ENCODE results near the gene PRDM16.

The PRDM16 gene

DNA sequence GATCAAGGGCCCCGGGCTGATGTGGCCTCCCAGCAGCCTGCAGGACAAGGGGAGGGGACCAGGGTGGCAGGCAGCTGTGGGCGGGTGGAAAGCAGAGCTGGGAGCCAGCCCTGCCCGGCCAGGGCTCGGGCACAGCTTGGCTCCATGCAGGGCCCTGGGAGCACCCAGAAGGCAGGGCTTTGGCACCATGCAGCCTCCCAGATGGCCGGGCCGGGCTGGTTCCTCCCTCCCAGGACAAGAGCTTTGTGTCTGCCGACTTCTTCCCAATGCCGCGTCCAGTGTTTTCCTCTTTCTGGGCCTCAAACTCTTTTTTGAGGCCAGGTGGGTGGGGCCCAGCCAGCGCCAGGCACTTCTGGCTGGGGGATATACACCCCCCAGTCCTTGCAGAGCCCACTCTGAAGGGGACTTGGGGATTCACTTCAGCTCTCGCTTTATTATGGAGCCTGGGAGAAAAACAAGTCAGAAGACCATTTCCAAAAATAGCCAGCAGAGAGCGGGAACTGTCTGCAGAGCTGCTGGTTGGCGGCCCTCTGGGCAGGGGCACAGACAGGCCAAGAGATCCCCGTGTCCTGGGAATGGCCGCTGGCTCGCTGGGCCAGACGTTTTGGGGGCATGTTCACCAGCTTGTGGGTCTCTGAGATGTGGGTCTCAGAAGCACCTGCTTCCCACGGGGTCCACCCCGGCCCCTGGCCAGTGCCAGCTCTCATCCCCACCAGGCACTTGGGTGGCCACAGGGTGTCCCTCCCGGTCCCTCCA is 281.7 kb downstream of the PRDM16 start:
- DNase-seq, result no peak

DNA sequence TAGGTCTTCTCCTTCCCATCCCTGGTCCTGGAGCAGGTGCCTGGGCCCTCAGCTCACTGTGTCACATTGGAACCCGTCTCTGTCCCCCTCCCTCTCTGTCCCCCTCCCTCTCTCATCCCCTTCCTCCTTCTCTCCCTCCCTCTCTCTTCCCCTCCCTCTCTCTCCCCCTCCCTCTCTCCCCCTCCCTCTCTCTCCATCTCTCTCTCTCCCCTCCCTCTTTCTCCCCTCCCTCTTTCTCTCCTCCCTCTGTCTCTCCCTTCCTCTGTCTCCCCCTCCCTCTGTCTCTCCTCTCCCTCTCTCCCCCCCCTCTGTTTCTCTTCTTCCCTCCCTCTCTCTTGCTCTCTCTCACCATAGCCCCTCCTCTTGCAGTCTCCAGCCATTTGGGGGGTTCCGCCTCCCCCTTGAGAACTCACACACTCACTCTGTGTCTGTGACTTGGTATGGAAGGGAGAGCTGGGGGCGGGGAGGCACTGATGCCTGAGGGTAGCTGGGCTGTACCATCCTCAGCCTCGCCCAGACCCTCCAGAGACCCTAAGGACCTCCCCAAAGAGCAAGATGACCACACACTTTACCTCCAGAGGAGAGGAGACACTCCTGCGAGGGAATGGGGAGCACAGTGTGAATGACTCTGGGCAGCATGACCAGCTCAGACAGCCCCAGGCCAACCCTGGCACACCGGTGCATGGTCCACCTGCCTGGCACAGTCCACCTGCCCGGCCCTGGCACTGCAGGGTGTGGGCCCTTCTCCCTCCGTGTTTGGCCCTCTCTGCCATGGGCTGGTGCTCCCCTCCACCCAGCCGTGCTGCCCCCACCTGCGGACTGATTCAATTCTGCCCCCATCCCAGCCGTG is 282.7 kb downstream of the PRDM16 start:
- no peak for DNase-seq

DNA sequence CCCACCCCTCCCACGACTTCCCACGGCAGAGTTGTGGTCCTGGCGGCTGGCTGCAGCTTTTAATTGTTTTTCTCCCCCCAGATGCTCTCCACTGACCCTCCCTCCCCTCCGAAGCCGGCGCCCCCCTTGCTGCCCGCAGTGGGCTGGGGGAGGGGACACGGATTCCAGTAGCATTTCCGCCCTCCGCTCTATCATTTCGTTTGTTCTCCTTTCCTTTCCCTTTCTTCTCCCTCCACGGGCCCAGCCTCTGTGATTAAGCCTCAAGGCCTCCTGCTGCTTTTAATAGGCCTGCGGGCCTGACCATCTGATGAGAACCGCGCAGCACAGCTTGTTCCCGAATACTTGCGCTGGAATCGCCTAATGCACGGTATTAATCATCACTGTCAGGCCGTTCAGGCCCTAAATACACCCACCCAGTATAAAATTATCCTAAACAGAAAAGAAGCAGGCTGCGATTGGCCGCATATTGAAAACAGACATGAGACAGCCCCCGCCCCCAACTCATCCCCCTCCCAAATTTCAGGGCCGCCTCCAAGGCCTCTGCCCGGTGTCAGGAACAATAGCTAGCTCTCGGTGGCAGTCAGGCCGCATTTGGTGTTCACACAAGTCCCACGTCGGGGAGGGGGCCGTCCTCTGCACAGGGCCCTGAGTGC is 283.4 kb downstream of the PRDM16 start:
- no peak for DNase-seq

DNA sequence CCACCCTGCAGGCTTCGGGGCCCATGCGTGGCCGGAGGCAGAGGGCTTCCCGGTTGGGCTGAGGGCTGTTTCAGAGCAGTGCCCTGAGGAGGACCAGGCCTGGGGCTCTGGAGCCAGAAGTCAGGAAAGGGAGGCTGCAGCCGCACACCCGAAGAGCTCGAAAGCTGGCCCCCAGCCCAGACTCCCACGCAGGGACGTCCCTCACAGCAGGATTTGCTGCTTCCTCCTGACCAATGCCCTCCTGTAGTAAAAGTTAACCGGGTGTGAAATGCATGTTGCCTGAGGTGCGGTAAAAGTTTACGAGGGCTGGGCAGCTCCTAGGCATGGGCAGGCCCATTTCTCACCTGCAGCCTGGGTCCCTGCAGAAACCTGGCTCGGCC is 283.9 kb downstream of the PRDM16 start:
- no peak for DNase-seq

DNA sequence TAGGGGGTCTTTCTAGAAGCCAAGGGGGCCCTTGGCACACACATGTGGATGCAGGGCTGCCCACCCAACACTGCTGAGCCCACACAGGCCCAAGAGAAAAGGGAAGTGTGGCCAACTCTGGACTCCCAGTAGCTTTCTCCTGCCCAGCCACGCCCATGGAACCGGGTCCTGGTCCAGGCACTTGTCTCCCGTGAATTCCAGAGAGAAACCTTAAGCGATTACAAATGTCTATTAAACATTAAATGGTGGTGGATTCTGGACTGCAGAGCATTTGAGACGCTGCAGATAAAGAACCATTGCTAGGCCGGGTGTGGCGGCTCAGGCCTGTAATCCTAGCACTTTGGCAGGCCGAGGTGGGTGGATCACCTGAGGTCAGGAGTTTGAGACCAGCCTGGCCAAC is 284.9 kb downstream of the PRDM16 start:
- no peak for DNase-seq

DNA sequence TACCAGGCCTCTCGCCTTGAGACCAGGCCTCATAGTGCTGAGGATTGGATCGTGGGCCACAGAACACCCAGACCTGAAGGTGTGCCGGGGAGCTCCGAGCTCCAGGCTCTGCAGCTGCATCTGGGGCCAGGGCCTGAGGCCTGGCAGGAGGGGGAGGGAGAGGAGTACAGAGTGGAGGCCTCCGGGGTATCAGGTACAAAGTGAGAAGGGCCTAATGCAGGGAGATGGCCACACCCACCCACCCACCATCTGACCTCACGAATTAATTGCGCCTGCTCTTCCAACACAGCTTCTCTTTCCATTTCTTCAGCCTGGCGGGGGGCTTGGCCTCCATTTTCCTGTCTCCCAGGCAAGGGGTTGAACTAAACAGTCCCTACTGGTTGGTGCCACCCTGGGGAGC is 286.1 kb downstream of the PRDM16 start:
- DNase-seq, result no peak

DNA sequence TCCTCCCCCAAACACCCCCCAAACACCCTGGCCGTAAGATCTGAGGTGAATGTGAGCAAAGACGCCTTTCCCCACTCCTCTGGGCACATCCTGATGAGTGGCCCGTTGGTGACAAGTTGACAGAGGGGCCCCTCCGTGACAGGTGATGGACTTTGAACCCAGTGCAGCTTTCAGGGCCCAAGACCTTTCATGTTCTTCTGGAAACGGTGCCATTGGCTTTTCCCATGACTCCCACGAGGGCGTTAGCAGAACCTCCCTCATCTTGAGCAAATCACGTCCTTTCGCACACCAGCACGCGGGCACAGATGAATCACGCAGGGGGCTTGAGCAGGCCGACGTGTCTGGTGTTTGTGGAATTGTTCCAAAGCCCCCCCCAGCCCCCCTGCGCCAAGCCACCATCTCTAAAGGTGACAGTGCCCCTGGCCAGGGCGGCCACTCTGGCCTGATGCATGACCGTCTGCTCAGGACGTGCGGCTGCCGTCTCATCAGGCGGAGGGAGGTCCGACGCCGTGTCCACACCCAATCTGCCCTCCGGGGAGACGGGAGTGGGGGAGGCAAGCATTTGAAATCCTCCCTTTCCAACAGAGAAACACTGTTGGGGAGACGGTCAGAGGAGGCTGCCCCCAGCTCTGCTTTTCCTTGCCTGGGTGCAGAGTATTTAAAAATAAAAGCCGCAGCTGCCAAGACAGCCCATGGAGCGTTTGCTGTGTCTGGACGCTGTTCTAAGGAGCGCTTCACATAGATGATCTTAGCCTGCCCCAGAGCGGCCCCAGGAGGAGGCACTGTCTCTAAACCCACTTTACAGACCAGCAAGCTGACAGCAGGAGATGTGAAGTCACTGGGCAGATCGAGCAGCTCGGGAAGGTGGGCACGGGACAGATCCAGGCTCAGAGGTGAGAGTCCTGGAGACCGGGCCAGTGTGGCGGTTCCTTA is 287.2 kb downstream of the PRDM16 start:
- DNase-seq, result no peak

GRCh38 chr1:3356827-3357460 is 287.9 kb downstream of the PRDM16 start:
- DNase-seq, result no peak

- DNase-seq, result no peak
These were observed 288.7 kb downstream of the PRDM16 start for GRCh38 chr1:3357526-3358297.

- DNase-seq, result no peak
These were observed 290.3 kb downstream of the PRDM16 start for GRCh38 chr1:3359351-3359750.

DNA sequence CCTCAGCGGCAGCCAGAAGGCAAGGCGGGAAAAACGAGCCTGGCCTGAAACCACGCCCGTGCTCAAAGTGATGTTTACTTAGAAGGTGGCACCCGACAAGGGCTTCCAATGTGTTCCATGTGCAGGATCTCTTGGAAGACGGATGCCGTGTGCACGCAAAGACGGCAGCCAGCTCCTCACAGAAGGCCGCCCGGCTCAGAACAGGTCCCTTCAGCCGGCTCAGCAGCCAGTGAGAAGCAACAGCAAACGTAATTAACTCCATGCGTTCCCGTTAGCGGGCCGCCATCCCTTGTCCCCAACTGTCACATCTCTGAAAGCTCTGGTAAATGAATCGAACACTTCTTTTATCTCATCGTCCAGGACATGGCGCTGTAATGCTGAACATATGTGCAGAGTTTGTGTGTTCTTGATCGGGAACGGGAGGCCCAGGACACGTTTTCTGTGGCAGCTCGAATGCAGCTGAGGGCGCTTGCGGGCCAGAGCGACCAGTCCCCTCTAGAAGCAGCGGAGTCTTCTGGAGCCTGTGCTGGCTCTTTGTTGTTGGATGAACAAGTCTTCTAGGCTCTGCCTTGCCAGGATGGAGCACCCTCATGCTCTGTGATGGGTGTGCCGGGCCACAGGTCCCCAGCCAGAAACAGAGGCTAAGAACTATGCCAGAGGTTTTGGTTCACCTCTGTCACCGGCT is 290.9 kb downstream of the PRDM16 start:
- DNase-seq, result peak in 1 of 2 experiments; percentile 27

DNA sequence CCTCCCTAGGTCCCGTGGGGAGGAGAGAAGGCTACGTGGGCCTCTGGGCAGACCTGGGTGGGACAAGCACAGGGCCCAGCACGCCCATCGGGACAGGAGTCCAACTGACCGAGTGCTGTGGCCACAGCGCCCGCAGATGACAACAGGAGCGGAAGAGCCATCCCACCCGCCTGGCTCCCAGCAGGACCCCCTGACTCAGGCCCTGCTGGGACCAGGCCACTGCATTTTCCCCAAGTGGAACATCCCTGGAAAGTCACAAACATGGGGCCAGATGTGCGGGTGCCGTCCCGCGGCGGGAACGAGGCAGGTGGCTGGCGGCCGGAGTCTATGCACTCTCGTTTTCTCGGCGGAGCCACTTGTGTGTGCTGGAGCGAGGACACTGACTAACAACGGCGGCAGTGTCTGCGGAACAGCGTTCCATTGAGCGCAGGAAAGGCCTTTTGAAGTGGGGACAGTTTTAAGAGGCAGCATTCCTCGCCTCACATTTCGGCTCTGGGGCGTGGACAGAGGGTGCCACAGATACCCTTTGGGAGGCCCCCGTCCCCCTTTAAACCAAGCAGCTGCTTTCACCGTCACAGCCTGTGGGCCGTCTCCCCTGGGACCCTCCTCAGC is 291.7 kb downstream of the PRDM16 start:
- DNase-seq, result peak in 1 of 2 experiments; percentile 36

DNA sequence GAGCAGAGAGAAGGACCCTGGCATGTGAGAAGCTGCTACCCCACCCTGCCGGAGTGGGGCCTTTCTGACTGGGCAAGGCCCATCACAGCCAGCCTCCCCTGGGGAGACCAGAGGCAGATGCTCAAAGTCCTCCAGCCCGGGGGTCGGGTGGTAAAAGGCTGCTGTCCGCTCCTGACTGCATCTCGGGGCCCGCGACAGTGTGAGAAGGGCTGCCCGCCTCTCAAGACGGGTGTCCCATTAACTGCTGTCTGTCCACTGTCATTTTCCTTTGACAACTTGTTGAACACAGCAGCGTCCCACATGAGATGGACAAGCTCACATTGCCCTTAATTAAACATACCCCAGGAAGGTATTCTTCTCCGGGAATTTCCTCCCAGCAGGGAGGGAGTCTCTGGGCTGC is 294.0 kb downstream of the PRDM16 start:
- no peak for DNase-seq

- no peak for DNase-seq
These were observed 294.8 kb downstream of the PRDM16 start for GRCh38 chr1:3363756-3364155.

- no peak for DNase-seq
These were observed 295.5 kb downstream of the PRDM16 start for GRCh38 chr1:3364551-3364950.

GRCh38 chr1:3364983-3365382 is 296.0 kb downstream of the PRDM16 start:
- no peak for DNase-seq

DNA sequence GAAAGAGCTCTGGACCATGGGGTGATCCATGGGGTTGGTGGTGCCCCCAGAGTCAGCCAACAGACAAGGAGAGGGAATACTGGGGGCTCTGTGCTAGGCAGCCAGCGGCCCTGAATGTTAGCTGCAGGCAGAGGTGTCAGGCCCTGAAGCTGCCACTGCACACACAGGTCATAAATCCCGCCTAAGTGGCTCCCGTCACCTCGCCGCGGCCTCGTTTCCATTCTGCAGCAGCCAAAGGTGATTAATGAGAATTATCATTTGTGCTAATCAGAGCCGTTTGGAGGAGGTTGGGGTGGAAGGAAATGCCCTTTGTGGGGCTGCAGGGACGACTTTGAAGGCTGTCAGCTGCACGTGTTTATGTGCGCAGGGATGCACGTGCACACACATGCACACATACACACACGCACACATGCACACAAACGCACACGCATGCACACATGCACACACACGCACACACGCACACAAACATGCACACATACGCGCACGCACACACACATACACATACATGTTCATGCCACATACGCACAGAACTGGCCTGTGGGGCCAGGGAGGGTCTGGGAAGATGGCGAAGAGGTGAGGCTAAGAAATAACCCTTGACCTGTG is 296.6 kb downstream of the PRDM16 start:
- no peak for DNase-seq

DNA sequence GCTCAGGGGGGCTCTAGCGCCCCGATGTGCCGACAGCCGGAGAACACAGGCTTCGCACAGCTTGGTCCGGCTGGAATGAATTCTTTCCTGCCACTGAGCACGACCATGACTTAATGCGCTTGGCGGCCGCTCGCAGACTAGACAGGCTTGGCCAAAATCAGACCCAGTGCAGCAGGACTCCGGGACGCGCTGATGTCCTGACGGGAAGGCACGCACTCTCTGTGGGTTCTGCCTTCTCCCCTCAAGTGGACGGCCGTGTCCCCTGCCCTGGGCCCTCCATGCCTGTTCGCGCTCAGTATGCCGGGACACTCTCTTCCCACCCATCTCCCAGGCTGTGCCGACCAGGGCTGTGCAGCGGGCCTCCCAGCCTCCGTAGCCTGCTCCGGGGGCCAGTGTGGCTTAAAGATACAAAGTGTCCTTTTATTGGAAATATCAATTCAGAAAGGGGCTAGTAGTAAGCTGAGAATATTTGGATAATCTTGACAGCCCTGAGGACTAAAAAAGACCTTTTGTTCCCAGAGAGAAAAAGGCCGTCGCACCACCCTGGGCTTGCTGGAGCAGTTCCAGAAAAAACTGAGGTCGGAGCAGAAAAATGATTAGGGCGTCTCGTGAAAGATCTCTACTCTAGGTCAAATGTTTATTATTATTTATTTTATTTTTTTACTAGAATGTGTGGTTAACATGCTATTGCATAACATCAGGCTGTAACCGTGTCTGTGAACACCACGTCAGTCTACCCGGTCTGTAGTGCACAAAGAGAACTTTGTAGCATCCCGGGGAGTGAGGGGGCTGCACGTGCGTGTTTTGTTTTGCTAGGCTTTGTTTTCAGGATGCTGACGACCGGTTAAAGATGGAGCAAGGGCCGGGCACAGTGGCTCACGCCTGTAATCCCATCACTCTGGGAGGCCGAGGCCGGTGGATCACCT is 297.4 kb downstream of the PRDM16 start:
- DNase-seq, result no peak

DNA sequence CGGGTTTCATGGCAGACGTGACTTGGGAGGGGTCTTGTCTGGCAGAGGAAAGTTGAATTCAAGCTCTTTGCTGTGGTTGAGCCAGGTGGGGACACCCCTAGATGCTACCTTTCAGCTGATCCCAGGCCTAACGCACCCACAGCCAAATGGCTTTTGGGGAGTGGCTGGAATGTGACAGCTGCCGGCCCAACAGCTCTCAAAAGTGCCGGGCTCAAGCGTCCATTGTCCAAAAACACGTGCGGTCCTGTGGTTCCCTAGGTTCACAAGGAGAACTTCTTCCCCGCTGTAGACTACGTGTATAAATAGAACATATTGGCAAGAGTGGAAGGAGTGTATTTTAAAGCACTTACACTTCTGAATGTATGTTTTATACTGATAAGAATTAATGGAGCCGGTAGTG is 298.4 kb downstream of the PRDM16 start:
- no peak for DNase-seq
